Spleen (tissue), 11 donors: Measurements from ENCODE around the gene CADM2. TPM values are rescaled to one million over a fixed set of nuclear protein-coding genes. Genes with fewer than 3 reads are reported as not detected.
A peak's percentile ranks its signal among the peaks of the same experiment; 100 is the strongest.

Source experiments
- DNase-seq: peaks from one replicate; pipeline ENCODE4 v3.0.0-alpha.2; 2020
- H3K27ac ChIP-seq, 8 donors: fragments of 200-600 bp; sonication (generic) in 7 of 8; 1 replicate in 4 of 8; 2 replicates in 4 of 8; pipeline versions ENCODE4 v1.5.0 to v1.8.0; 2016 to 2021; ENCODE audit warnings: inconsistent platforms in 4 of 8, mild to moderate bottlenecking in 4 of 8, moderate library complexity in 1 of 8
- H3K27me3 ChIP-seq, 7 donors: fragments of 200-600 bp; sonication (generic) in 6 of 7; replicated peaks in 1 of 7; 1 replicate in 4 of 7; 2 replicates in 3 of 7; pipeline versions ENCODE4 v1.5.0 to v1.8.0; 2016 to 2021; ENCODE audit warnings: inconsistent platforms in 3 of 7, mild to moderate bottlenecking in 1 of 7
- H3K36me3 ChIP-seq, 6 donors: fragments of 200-600 bp; sonication (generic) in 5 of 6; 1 replicate in 4 of 6; 2 replicates in 2 of 6; pipeline versions ENCODE4 v1.5.0 to v1.8.0; 2016 to 2021; ENCODE audit warnings: inconsistent platforms in 2 of 6
- H3K4me1 ChIP-seq, 6 donors: fragments of 200-600 bp; sonication (generic) in 5 of 6; 1 replicate in 3 of 6; 2 replicates in 3 of 6; pipeline versions ENCODE4 v1.5.0 to v1.8.0; 2016 to 2021; ENCODE audit warnings: inconsistent platforms in 3 of 6
- H3K4me3 ChIP-seq, 8 donors: fragments of 200-600 bp; sonication (generic) in 7 of 8; 1 replicate in 4 of 8; 2 replicates in 4 of 8; pipeline versions ENCODE4 v1.5.0 to v1.8.0; 2016 to 2021; ENCODE audit warnings: inconsistent platforms in 4 of 8, mild to moderate bottlenecking in 4 of 8, moderate library complexity in 2 of 8
- H3K9me3 ChIP-seq, 8 donors: fragments of 200-600 bp; sonication (generic) in 7 of 8; 1 replicate in 4 of 8; 2 replicates in 4 of 8; pipeline versions ENCODE4 v1.5.0 to v1.8.0; 2016 to 2021; ENCODE audit warnings: inconsistent platforms in 4 of 8
- CTCF ChIP-seq, 11 experiments: fragments of 200-600 bp in 7 of 11; fragments of 450-650 bp in 4 of 11; sonication (generic) in 4 of 11; IDR thresholded peaks in 8 of 11; conservative IDR thresholded peaks in 3 of 11; 1 replicate in 7 of 11; 2 replicates in 4 of 11; pipeline versions ENCODE4 v1.4.0 to v1.8.0; 2016 to 2021; ENCODE audit warnings: antibody characterized with exemption in 11 of 11, inconsistent platforms in 4 of 11, mild to moderate bottlenecking in 1 of 11
- POLR2A ChIP-seq, 3 donors: fragments of 450-650 bp; IDR thresholded peaks; one replicate each; pipeline ENCODE4 v1.5.1; 2017; ENCODE audit warnings: antibody characterized with exemption in 3 of 3, mild to moderate bottlenecking in 1 of 3
- POLR2AphosphoS5 ChIP-seq, 3 donors: sonication (generic); formaldehyde crosslinking; IDR thresholded peaks; one replicate each; pipeline ENCODE4 v1.5.1; 2017; ENCODE audit warnings: antibody characterized with exemption in 3 of 3
- WGBS, 5 donors: extraction: QIAGEN DNeasy Blood & Tissue Kit in 3 of 5; methylation state at CpG; one replicate each; pipeline versions ENCODE4 v1.1.5 to v1.1.7; 2013 to 2018; 5-methylcytosine and 5-hydroxymethylcytosine counted together
- intact Hi-C: fragments of 100-400 bp; cut with DNase I; formaldehyde crosslinking; loops from one replicate; pipeline ENCODE4 v1.15.0; 2023; ENCODE audit warnings: low total_unique reads
- polyA plus RNA-seq, 3 donors: library from polyadenylated mRNA; stranded (reverse); fragments of 200-250 nt; gene quantifications; one replicate each; pipeline ENCODE4 v1.2.1, GENCODE V29; 2013
- total RNA-seq, 7 donors: library from RNA; depleted of rRNA in 3 of 7; stranded (reverse); fragments of >200 nt in 3 of 7; fragmentation: NEBNext Ultra II Directional in 4 of 7; extraction: Animal tissue kit (Norgen Biotek cat#: 25700) in 4 of 7; gene quantifications; one replicate each; pipeline versions ENCODE4 v1.1.0 to v1.2.1, GENCODE V29; 2016 to 2021
- donor health status: healthy with polysubstance abuse.
- donor health status: DM: no; HTN: no; CAD: no; lungs with moderate emphysema.
- donor health status: DM: no; HTN: no; CAD: no.
- donor health status: Bipolar disorder and iron deficiency.
- donor health status: healthy.
- donor health status: DM: no; HTN: no; CAD: no.
- donor health status: DM: yes; HTN: yes; CAD: no.

CADM2 gene
- total and polyA plus RNA-seq, 10 donors, result 0.03 to 4.0 (median 1.0) TPM; not detected in 1

DNA sequence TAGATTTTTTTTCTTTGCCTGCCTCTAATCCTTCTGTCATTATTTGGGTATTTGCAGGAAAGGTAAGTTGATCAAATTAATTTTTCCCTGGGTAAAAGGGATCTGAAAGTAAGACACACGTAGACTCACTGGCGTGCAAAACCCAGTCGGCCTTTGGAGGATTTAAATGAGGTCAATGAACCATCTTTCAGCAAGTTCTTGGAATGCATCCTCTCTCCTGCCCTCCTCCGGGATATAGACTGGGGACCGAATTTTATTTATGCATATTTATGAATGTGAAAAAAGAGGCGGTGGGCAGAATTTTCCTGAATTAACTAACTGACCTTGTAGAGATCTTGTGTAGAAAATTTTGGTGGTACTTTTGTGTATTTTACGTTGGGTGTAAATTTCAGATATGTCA, 2.2 kb downstream of the CADM2 start:
- Histone ChIP-seq H3K36me3 (no peaks in the 10 kb centered on the region), H3K27ac (no peak overlapping the region), H3K4me3 (no peak overlapping the region), H3K4me1 (peaks cover 7 to 29% (median 14%) of the 10 kb centered on the region in 6 donors), H3K9me3 (no peaks in the 10 kb centered on the region), H3K27me3 (peaks cover 0 to 65% (median 29%) of the 10 kb centered on the region in 7 donors)
- TF ChIP-seq CTCF (IDR thresholded peaks at IDR 0.05 in 8 of 11, conservative IDR thresholded peaks at IDR 0.05 in 3 of 11) (no peak), POLR2AphosphoS5 (IDR thresholded peaks at IDR 0.05) (no peak), POLR2A (IDR thresholded peaks at IDR 0.05) (no peak)
- intact Hi-C loops, result no loop called here
- 8 to 19% (median 15%) methylated on average over 7 of the region's 7 CpGs for WGBS, 5 donors
- no peak for DNase-seq

DNA sequence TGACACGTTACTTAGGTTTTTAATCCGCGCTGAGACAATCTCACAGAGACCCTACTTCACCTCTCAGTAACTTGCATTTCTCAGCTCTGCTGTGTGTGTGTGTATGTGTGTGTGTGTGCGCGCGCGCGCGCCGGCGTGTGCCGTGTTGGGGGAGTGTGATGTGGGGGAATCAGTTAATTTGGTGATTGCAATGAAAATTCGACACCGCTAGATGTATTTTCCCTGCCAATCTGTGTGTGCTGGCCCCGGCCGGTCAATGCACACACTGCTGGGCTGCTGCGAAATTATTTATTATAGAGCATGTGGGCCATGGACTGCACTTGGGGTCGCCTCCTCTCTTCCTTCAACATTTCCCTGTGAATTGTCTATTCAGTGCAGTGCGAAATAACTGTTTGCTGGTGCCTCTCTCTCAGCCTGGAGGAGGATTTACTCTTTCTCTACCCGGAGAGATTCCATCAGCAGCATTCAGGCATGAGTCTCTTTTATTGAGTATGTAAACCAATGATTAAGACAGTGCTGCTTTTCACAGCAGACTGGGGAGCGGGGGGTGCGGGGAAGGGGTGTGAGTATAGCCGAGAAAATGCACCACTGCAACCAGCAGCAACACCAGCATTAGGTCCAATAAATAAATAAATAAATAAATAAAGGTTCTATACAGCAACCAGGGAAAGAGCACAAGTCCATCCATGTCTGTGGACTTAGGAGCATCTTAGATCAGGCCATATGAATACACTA, 2.9 kb downstream of the CADM2 start:
- no peak overlapping the region for H3K27ac ChIP-seq
- peaks cover 0 to 58% (median 29%) of the 10 kb centered on the region in 7 donors for H3K27me3 ChIP-seq
- DNase-seq, result no peak
- no peak for TF ChIP-seq POLR2AphosphoS5 (IDR thresholded peaks at IDR 0.05)
- TF ChIP-seq CTCF (IDR thresholded peaks at IDR 0.05 in 8 of 11, conservative IDR thresholded peaks at IDR 0.05 in 3 of 11), result no peak
- no peak for TF ChIP-seq POLR2A (IDR thresholded peaks at IDR 0.05)
- H3K4me1 ChIP-seq, result peaks cover 7 to 29% (median 14%) of the 10 kb centered on the region in 6 donors
- intact Hi-C loops, result no loop called here
- H3K4me3 ChIP-seq, result peak overlapping the region in 1 of 8 donors; percentile 13
- 13 to 35% (median 23%) methylated on average over 23 of the region's 23 CpGs for WGBS, 5 donors
- no peaks in the 10 kb centered on the region for H3K9me3 ChIP-seq
- H3K36me3 ChIP-seq, result no peaks in the 10 kb centered on the region

GRCh38 chr3:84962415-84962814, 3.6 kb downstream of the CADM2 start:
- H3K27ac ChIP-seq, result no peak overlapping the region
- peaks cover 0 to 56% (median 29%) of the 10 kb centered on the region in 7 donors for H3K27me3 ChIP-seq
- peaks cover 7 to 29% (median 14%) of the 10 kb centered on the region in 6 donors for H3K4me1 ChIP-seq
- WGBS, 5 donors, result 86 to 97% (median 93%) methylated on average over 5 of the region's 5 CpGs
- H3K9me3 ChIP-seq, result no peaks in the 10 kb centered on the region
- no peak for DNase-seq
- intact Hi-C loops, result no loop called here
- no peak overlapping the region for H3K4me3 ChIP-seq
- TF ChIP-seq CTCF (IDR thresholded peaks at IDR 0.05 in 8 of 11, conservative IDR thresholded peaks at IDR 0.05 in 3 of 11) (no peak), POLR2A (IDR thresholded peaks at IDR 0.05) (no peak), POLR2AphosphoS5 (IDR thresholded peaks at IDR 0.05) (no peak)
- H3K36me3 ChIP-seq, result no peaks in the 10 kb centered on the region

DNA sequence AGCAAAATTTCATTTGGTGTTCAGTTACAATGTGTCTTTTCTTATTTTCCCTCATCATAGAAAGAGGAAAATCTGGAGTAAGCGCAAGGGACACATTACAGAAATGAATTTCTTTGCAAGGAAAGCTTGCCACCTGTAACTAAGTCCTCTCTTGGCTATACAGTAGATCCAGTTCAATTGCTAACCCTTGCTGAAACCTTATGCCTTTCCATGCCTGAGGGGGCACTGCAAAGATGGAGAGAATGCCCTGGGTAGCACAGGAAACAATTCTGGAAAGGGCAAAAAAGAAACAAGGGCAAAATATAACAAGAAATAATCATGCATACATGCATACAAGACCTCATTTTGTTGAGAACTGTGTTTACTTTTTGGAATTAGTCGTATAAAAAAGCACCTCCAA, 4.3 kb downstream of the CADM2 start:
- H3K27ac ChIP-seq, result no peak overlapping the region
- intact Hi-C loops, result no loop called here
- H3K9me3 ChIP-seq, result no peaks in the 10 kb centered on the region
- no peak overlapping the region for H3K4me3 ChIP-seq
- H3K27me3 ChIP-seq, result peaks cover 0 to 52% (median 29%) of the 10 kb centered on the region in 7 donors
- H3K36me3 ChIP-seq, result no peaks in the 10 kb centered on the region
- 80 to 89% (median 85%) methylated on average over 2 of the region's 2 CpGs for WGBS, 5 donors
- no peak for TF ChIP-seq CTCF (IDR thresholded peaks at IDR 0.05 in 8 of 11, conservative IDR thresholded peaks at IDR 0.05 in 3 of 11)
- no peak for TF ChIP-seq POLR2A (IDR thresholded peaks at IDR 0.05)
- no peak for TF ChIP-seq POLR2AphosphoS5 (IDR thresholded peaks at IDR 0.05)
- DNase-seq, result no peak
- peaks cover 7 to 27% (median 14%) of the 10 kb centered on the region in 6 donors for H3K4me1 ChIP-seq
